ENCODE data around the gene CNP. TPM values are rescaled to one million over a fixed set of nuclear protein-coding genes. Genes with fewer than 3 reads are reported as not detected.

Gene CNP
- 25.1 TPM for total RNA-seq

- H3K9ac ChIP-seq (ENCODE audit: low read depth in 1 of 3, low read length in 3 of 3), result peak within 1 kb of the TSS; percentile 92 to 95 (median 92)
- H3K36me3 ChIP-seq (ENCODE audit: control insufficient read depth in 3 of 3, insufficient read depth in 3 of 3, low read length in 3 of 3), result peaks cover 9 to 18% (median 14%) of the 10 kb centered on the region in 3 donors
- H3K4me3 ChIP-seq (ENCODE audit: low read length in 3 of 3), result peak within 1 kb of the TSS; percentile 81 to 83 (median 82)
- peak within 1 kb of the TSS; percentile 81 for H3K27ac ChIP-seq (ENCODE audit: low read depth, low read length)
- no peaks in the 10 kb centered on the region for H3K9me3 ChIP-seq (ENCODE audit: control insufficient read depth in 3 of 3, low read length in 3 of 3)
- no peaks in the 10 kb centered on the region for H3K27me3 ChIP-seq (ENCODE audit: control insufficient read depth in 3 of 3, insufficient read depth in 3 of 3, low read length in 3 of 3)
- H3K4me1 ChIP-seq (ENCODE audit: control insufficient read depth in 3 of 3, insufficient read depth in 3 of 3, low read length in 3 of 3), result peaks cover 43 to 50% (median 48%) of the 10 kb centered on the region in 3 donors
Observed at GRCh38 chr17:41966463-41967140, at the start of gene CNP. TSS of gene CNP (plus strand) at chr17:41966795. CDS start at chr17:41966885, 90 bp downstream.

DNA sequence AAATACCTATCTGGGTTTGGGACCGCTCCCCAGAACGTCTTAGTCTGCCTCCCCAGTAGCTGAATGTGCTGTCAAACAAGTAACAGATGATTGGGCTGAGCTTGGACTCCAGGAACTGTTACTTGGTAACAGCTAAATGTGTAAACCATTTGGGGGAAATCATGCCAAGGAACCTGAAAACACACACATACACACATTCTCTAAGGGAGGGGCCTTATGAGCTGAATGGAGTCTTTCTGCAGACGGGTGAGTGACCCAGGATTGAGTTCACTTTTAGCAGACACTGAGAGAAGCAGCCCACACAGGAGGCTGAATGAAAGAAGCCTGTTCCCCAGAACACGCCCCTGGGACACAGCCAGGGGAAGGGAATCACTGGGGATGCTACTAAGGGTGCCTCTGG, 49.4 kb upstream of the CNP start:
- Histone ChIP-seq H3K36me3 (ENCODE audit: control insufficient read depth in 3 of 3, insufficient read depth in 3 of 3, low read length in 3 of 3) (peaks cover 14 to 15% (median 15%) of the 10 kb centered on the region in 3 donors), H3K9me3 (ENCODE audit: control insufficient read depth in 3 of 3, low read length in 3 of 3) (no peaks in the 10 kb centered on the region), H3K4me3 (ENCODE audit: low read length in 3 of 3) (peak overlapping the region in 1 of 3 donors; percentile 94), H3K27me3 (ENCODE audit: control insufficient read depth in 3 of 3, insufficient read depth in 3 of 3, low read length in 3 of 3) (no peaks in the 10 kb centered on the region), H3K9ac (ENCODE audit: low read depth in 1 of 3, low read length in 3 of 3) (peak overlapping the region in 2 of 3 donors; percentile 90 to 93), H3K4me1 (ENCODE audit: control insufficient read depth in 3 of 3, insufficient read depth in 3 of 3, low read length in 3 of 3) (peaks cover 24 to 31% (median 31%) of the 10 kb centered on the region in 3 donors), H3K27ac (ENCODE audit: low read depth, low read length) (no peak overlapping the region)

DNA sequence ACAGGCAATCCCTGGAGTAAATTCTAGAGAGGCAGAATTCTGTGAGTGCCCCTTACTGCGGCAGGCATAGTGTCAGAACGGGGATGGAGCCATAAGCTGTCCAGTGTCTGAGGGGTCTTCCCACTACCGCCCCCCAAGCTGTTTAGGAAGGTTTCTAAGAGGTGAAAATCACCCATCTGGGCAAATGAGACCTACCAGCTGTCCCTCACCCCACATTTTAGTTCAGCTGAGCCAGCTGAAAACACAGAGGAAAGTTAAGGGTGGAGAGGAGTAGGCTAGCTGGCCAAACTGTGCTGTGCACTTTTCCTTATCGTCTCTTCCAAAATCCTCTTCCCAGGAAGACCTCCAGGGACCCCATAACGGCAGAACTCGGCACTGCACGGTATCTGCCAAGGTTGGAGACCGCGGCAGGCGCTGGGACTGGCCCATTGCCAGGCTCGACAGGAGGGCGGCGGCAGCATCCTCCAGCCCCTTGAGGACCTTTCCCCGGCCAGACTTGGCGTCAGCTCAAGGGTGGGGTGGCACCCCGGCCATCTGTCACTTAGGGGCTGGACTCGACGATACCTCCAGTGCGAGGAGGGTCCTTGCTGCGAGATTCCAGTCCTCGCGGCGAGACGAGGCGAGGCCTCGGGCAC, 48.8 kb upstream of the CNP start:
- no peaks in the 10 kb centered on the region for H3K27me3 ChIP-seq (ENCODE audit: control insufficient read depth in 3 of 3, insufficient read depth in 3 of 3, low read length in 3 of 3)
- peaks cover 8 to 9% (median 9%) of the 10 kb centered on the region in 3 donors for H3K36me3 ChIP-seq (ENCODE audit: control insufficient read depth in 3 of 3, insufficient read depth in 3 of 3, low read length in 3 of 3)
- peak overlapping the region; percentile 87 to 94 (median 93) for H3K4me3 ChIP-seq (ENCODE audit: low read length in 3 of 3)
- H3K9ac ChIP-seq (ENCODE audit: low read depth in 1 of 3, low read length in 3 of 3), result peak overlapping the region; percentile 86 to 93 (median 90)
- peak overlapping the region; percentile 78 for H3K27ac ChIP-seq (ENCODE audit: low read depth, low read length)
- peaks cover 24 to 31% (median 31%) of the 10 kb centered on the region in 3 donors for H3K4me1 ChIP-seq (ENCODE audit: control insufficient read depth in 3 of 3, insufficient read depth in 3 of 3, low read length in 3 of 3)
- no peaks in the 10 kb centered on the region for H3K9me3 ChIP-seq (ENCODE audit: control insufficient read depth in 3 of 3, low read length in 3 of 3)

DNA sequence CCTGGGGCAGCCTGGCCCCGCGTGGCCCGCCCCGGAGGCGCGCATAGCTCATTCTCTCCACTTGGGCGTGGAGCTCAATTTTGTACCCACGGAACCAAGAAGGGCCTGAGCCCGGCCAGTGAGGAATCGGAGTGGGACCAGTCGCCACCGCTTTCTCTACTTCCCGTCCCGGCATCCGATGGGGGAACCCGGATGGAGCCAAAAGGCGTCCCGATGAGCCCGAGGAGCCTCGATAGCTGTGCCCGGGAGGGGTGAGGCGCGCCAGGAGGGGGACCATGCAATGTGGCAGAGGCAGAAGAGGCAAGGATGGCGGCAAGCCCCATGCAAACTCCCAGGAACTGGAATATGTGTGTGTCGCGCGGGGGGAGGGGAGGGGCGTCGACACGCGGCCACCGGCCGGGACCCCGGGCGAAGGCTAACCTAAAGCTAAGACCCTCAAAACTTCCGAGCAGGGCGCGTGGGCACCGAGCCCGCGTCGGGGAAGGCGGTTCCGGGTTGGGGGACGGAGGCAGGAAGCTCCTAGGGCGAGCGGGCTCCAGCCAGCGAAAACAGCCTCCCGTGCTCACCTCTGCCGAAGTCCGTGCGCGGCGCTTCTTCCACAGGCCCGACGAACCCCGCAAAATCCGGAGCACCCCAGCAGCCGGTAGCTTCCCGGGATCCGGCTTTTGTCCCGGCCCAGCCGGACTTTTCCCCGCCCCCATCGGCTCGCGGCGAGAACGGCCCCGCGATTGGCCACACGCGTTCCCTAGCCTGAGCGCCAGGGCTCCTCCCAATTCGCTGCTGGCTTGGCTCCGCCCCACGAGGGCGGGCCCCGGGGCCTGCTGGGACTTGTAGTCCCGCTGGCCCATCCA, 48.1 kb upstream of the CNP start, which contains the start of gene ACLY:
Gene ACLY (minus strand): TSS at position 638 of the 851 bp plus-strand sequence. CDS start 5,078 bp downstream, outside the sequence.
- peak within 1 kb of the TSS; percentile 86 to 93 (median 90) for H3K9ac ChIP-seq (ENCODE audit: low read depth in 1 of 3, low read length in 3 of 3)
- no peaks in the 10 kb centered on the region for H3K9me3 ChIP-seq (ENCODE audit: control insufficient read depth in 3 of 3, low read length in 3 of 3)
- peak within 1 kb of the TSS; percentile 87 to 94 (median 93) for H3K4me3 ChIP-seq (ENCODE audit: low read length in 3 of 3)
- peaks cover 24 to 31% (median 31%) of the 10 kb centered on the region in 3 donors for H3K4me1 ChIP-seq (ENCODE audit: control insufficient read depth in 3 of 3, insufficient read depth in 3 of 3, low read length in 3 of 3)
- no peaks in the 10 kb centered on the region for H3K27me3 ChIP-seq (ENCODE audit: control insufficient read depth in 3 of 3, insufficient read depth in 3 of 3, low read length in 3 of 3)
- H3K36me3 ChIP-seq (ENCODE audit: control insufficient read depth in 3 of 3, insufficient read depth in 3 of 3, low read length in 3 of 3), result peaks cover under 1 to 3% (median 3%) of the 10 kb centered on the region in 3 donors
- H3K27ac ChIP-seq (ENCODE audit: low read depth, low read length), result peak within 1 kb of the TSS; percentile 78

- no peaks in the 10 kb centered on the region for H3K27me3 ChIP-seq (ENCODE audit: control insufficient read depth in 3 of 3, insufficient read depth in 3 of 3, low read length in 3 of 3)
- no peaks in the 10 kb centered on the region for H3K36me3 ChIP-seq (ENCODE audit: control insufficient read depth in 3 of 3, insufficient read depth in 3 of 3, low read length in 3 of 3)
- peak overlapping the region; percentile 77 to 93 (median 87) for H3K4me3 ChIP-seq (ENCODE audit: low read length in 3 of 3)
- H3K9me3 ChIP-seq (ENCODE audit: control insufficient read depth in 3 of 3, low read length in 3 of 3), result no peaks in the 10 kb centered on the region
- H3K27ac ChIP-seq (ENCODE audit: low read depth, low read length), result peak overlapping the region; percentile 60
- H3K9ac ChIP-seq (ENCODE audit: low read depth in 1 of 3, low read length in 3 of 3), result peak overlapping the region; percentile 38 to 90 (median 60)
- peaks cover 21 to 30% (median 26%) of the 10 kb centered on the region in 3 donors for H3K4me1 ChIP-seq (ENCODE audit: control insufficient read depth in 3 of 3, insufficient read depth in 3 of 3, low read length in 3 of 3)
Observed at GRCh38 chr17:41919165-41919817, 47.3 kb upstream of the CNP start.

DNA sequence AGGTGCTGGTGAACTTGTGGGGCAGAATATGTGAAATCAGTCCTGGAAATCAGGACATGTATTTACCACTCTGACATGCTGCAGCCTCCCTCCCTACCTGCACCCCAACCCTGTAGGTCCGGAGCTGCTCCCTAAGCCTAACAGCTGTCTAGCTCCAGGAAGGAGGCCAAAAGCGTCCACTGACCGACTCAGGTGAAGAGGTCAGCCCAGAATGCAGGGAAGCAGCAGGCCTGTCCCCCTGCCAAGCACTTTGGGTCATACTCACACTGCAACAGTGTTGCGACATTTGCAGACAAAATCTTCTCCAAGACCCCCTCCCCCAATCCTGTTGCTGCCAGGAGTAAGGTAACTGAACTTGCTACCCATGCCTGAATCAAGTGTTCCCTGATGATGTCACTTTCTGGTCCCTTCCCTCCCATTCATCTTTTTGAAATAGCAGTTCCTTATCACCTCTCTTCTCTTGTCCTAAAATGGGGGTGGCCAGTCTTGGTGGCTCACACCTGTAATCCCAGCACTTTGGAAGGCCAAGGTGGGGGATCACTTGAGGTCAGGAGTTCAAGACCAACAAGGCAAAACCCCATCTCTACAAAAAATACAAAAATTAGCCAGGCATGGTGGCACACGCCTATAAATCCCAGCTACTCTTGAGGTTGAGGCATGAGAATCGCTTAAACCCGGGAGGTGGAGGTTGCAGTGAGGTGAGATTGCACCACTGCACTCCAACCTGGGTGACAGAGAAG, 46.6 kb upstream of the CNP start:
- peaks cover 19 to 27% (median 23%) of the 10 kb centered on the region in 3 donors for H3K4me1 ChIP-seq (ENCODE audit: control insufficient read depth in 3 of 3, insufficient read depth in 3 of 3, low read length in 3 of 3)
- peak overlapping the region in 1 of 3 donors; percentile 90 for H3K9ac ChIP-seq (ENCODE audit: low read depth in 1 of 3, low read length in 3 of 3)
- H3K27me3 ChIP-seq (ENCODE audit: control insufficient read depth in 3 of 3, insufficient read depth in 3 of 3, low read length in 3 of 3), result no peaks in the 10 kb centered on the region
- no peaks in the 10 kb centered on the region for H3K9me3 ChIP-seq (ENCODE audit: control insufficient read depth in 3 of 3, low read length in 3 of 3)
- no peaks in the 10 kb centered on the region for H3K36me3 ChIP-seq (ENCODE audit: control insufficient read depth in 3 of 3, insufficient read depth in 3 of 3, low read length in 3 of 3)
- peak overlapping the region in 1 of 3 donors; percentile 93 for H3K4me3 ChIP-seq (ENCODE audit: low read length in 3 of 3)
- H3K27ac ChIP-seq (ENCODE audit: low read depth, low read length), result no peak overlapping the region

DNA sequence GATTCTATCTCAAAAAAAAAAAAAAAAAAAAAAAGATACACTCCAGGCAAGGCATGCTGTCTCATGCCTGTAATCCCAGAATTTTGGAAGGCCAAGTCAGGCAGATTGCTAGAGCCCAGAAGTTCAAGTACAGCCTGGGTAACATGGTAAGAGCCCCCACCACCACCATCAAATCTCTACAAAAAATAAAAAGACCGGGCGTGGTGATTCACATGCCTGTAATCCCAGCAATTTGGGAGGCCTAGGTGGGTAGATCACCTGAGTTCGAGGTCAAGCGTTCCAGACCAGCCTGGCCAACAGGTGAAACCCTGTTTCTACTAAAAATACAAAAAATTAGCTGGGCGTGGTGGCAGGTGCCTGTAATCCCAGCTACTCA, 46.0 kb upstream of the CNP start:
- Histone ChIP-seq H3K4me3 (ENCODE audit: low read length in 3 of 3) (no peak overlapping the region), H3K4me1 (ENCODE audit: control insufficient read depth in 3 of 3, insufficient read depth in 3 of 3, low read length in 3 of 3) (peaks cover 19 to 27% (median 23%) of the 10 kb centered on the region in 3 donors), H3K36me3 (ENCODE audit: control insufficient read depth in 3 of 3, insufficient read depth in 3 of 3, low read length in 3 of 3) (no peaks in the 10 kb centered on the region), H3K27me3 (ENCODE audit: control insufficient read depth in 3 of 3, insufficient read depth in 3 of 3, low read length in 3 of 3) (no peaks in the 10 kb centered on the region), H3K27ac (ENCODE audit: low read depth, low read length) (no peak overlapping the region), H3K9me3 (ENCODE audit: control insufficient read depth in 3 of 3, low read length in 3 of 3) (no peaks in the 10 kb centered on the region), H3K9ac (ENCODE audit: low read depth in 1 of 3, low read length in 3 of 3) (no peak overlapping the region)

DNA sequence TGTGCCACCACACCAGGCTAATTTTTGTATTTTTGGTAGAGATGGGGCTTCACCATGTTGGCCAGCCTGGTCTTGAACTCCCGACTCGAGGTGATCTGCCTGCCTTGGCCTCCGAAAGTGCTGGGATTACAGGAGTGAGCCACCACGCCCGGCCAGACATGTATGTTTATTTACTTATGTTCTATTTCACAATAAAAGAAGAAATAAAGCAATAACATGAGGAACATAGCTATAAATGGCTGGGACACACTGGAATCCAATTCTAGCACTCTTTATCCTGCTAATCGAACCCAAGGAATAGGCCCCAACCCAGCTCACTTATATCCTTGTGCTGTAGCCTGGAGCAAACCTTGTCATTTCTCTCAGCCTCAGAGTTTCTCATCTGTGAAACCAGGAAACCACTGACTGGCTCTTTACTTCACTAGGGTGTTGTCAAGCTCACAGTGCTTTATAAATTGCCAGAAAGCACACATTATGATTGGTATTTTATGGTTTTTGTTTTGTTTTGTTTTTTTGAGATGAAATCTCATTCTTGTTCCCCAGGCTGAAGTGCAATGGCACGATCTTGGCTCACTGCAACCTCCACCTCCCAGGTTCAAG, 40.5 kb upstream of the CNP start:
- Histone ChIP-seq H3K4me3 (ENCODE audit: low read length in 3 of 3) (no peak overlapping the region), H3K4me1 (ENCODE audit: control insufficient read depth in 3 of 3, insufficient read depth in 3 of 3, low read length in 3 of 3) (peaks cover 5 to 11% (median 9%) of the 10 kb centered on the region in 3 donors), H3K9me3 (ENCODE audit: control insufficient read depth in 3 of 3, low read length in 3 of 3) (no peaks in the 10 kb centered on the region), H3K9ac (ENCODE audit: low read depth in 1 of 3, low read length in 3 of 3) (no peak overlapping the region), H3K27ac (ENCODE audit: low read depth, low read length) (no peak overlapping the region), H3K36me3 (ENCODE audit: control insufficient read depth in 3 of 3, insufficient read depth in 3 of 3, low read length in 3 of 3) (no peaks in the 10 kb centered on the region), H3K27me3 (ENCODE audit: control insufficient read depth in 3 of 3, insufficient read depth in 3 of 3, low read length in 3 of 3) (no peaks in the 10 kb centered on the region)

Data from skeletal muscle tissue (tissue), 4 donors.